Body of pancreas (tissue), 4 donors: Measurements from ENCODE around the gene SHBG.

Source experiments
- CTCF ChIP-seq, 7 experiments: fragments of 450-650 bp in 4 of 7; fragments of 200-600 bp in 3 of 7; sonication (generic) in 3 of 7; IDR thresholded peaks; one replicate each; pipeline ENCODE4 v1.5.1; 2016 to 2019; ENCODE audit warnings: antibody characterized with exemption in 7 of 7
- POLR2A ChIP-seq, 3 donors: fragments of 450-650 bp; IDR thresholded peaks; one replicate each; pipeline ENCODE4 v1.6.1; 2016; ENCODE audit warnings: antibody characterized with exemption in 3 of 3, mild to moderate bottlenecking in 2 of 3

DNA sequence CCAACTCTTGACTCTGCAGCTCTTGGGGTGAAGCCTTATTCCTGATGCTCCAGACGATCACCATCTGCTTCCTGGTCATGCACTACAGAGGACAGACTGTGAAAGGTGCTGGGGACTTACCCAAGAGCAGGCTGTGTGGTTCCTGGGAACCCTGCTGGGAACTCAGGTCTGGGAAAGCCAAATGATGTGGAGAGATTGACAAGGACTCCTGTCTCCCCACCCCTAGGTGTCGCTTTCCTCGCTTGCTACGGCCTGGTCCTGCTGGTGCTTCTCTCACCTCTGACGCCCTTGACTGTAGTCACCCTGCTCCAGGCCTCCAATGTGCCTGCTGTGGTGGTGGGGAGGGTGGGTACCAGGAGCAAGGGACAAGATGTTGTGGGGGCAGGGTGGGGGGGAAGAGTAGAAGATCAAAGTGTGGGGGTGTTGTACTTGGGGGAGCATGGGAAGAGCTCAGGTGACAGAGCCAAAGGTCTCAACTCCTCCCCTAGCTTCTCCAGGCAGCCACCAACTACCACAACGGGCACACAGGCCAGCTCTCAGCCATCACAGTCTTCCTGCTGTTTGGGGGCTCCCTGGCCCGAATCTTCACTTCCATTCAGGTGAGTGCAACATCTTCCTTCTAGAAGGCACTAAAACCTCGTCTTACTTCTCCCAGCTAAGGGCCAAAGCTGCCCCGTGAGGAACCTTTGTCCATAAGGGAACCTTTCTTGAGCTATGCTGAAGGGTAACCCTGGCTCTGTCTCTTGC lies 43.1 kb upstream of the SHBG start:
- peak in 5 of 7 experiments; percentile 11 to 39 (median 26) for TF ChIP-seq CTCF (IDR thresholded peaks at IDR 0.05)
- TF ChIP-seq POLR2A (IDR thresholded peaks at IDR 0.05), result no peak
